ENCODE data around the gene SUGP1.
"Not testable (repeated sequence)": the region's sequence is repeated elsewhere in the genome, so short reads cannot be mapped to it uniquely, and the experiment has no call there.

Gene SUGP1

GRCh38 chr19:19260417-19261214 lies 59.7 kb downstream of the SUGP1 start:
- no peak for DNase-seq

- DNase-seq, result no peak
Measured at GRCh38 chr19:19259741-19260140, 60.6 kb downstream of the SUGP1 start.

GRCh38 chr19:19258589-19259338 lies 61.5 kb downstream of the SUGP1 start:
- DNase-seq, result no peak

- no peak for DNase-seq
Measured at GRCh38 chr19:19257836-19258588, 62.3 kb downstream of the SUGP1 start.

GRCh38 chr19:19257137-19257536 lies 63.2 kb downstream of the SUGP1 start:
- DNase-seq, result no peak

GRCh38 chr19:19256072-19256969 lies 64.0 kb downstream of the SUGP1 start:
- no peak for DNase-seq

- DNase-seq, result not testable (repeated sequence)
Measured at GRCh38 chr19:19253409-19253808, 66.9 kb downstream of the SUGP1 start.

- DNase-seq, result no peak
Measured at GRCh38 chr19:19250196-19250801, 70.0 kb downstream of the SUGP1 start.

GRCh38 chr19:19240476-19240875 lies 79.8 kb downstream of the SUGP1 start:
- no peak for DNase-seq

GRCh38 chr19:19239675-19240074 lies 80.6 kb downstream of the SUGP1 start:
- no peak for DNase-seq

- no peak for DNase-seq
Measured at GRCh38 chr19:19238126-19238894, 82.0 kb downstream of the SUGP1 start.

- no peak for DNase-seq
Measured at GRCh38 chr19:19236173-19236572, 84.1 kb downstream of the SUGP1 start.

GRCh38 chr19:19234220-19234816 lies 86.0 kb downstream of the SUGP1 start:
- no peak for DNase-seq

GRCh38 chr19:19232261-19232721 lies 88.0 kb downstream of the SUGP1 start:
- no peak for DNase-seq

GRCh38 chr19:19230999-19231398 lies 89.3 kb downstream of the SUGP1 start:
- DNase-seq, result no peak

- DNase-seq, result no peak
Measured at GRCh38 chr19:19229701-19230100, 90.6 kb downstream of the SUGP1 start.

- no peak for DNase-seq
Measured at GRCh38 chr19:19227217-19227616, 93.1 kb downstream of the SUGP1 start.

GRCh38 chr19:19226663-19227062 lies 93.6 kb downstream of the SUGP1 start:
- DNase-seq, result no peak

GRCh38 chr19:19226204-19226603 lies 94.1 kb downstream of the SUGP1 start:
- no peak for DNase-seq

All from NCI-H510A (cell line).